Loucy (cell line): ENCODE data around the gene CCDC88C.

Source experiments
- H2AFZ ChIP-seq: fragments of 200-600 bp; sonication (generic); 2 replicates; pipeline ENCODE4 v1.6.0; 2016; ENCODE audit warnings: antibody characterized with exemption, mild to moderate bottlenecking, low read length, moderate library complexity
- H3F3A ChIP-seq: fragments of 200-600 bp; 2 replicates; pipeline ENCODE4 v1.6.0; 2016; ENCODE audit warnings: antibody characterized with exemption, low read depth, mild to moderate bottlenecking
- H3K27me3 ChIP-seq: fragments of 200-600 bp; sonication (generic); 2 replicates; pipeline ENCODE4 v1.6.1; 2014; ENCODE audit warnings: low read length, mild to moderate bottlenecking; ENCODE audit not compliant: insufficient read depth, poor library complexity, severe bottlenecking
- H3K36me3 ChIP-seq: fragments of 200-600 bp; sonication (generic); 2 replicates; pipeline ENCODE4 v1.6.1; 2016; ENCODE audit warnings: low read length; ENCODE audit not compliant: insufficient read depth
- H3K4me1 ChIP-seq: fragments of 200-600 bp; sonication (generic); 2 replicates; pipeline ENCODE4 v1.5.1; 2014; ENCODE audit warnings: low read length, mild to moderate bottlenecking; ENCODE audit not compliant: insufficient read depth, poor library complexity, severe bottlenecking
- H3K4me2 ChIP-seq: fragments of 200-600 bp; sonication (generic); 2 replicates; pipeline ENCODE4 v1.6.0; 2014; ENCODE audit warnings: antibody characterized with exemption, low read length, low read depth, mild to moderate bottlenecking; ENCODE audit not compliant: poor library complexity, severe bottlenecking
- H3K4me3 ChIP-seq: fragments of 200-600 bp; sonication (generic); 2 replicates; pipeline ENCODE4 v1.5.1; 2014; ENCODE audit warnings: low read length, mild to moderate bottlenecking, mixed read lengths; ENCODE audit not compliant: poor library complexity, severe bottlenecking
- H3K79me2 ChIP-seq: fragments of 200-600 bp; sonication (generic); 2 replicates; pipeline ENCODE4 v1.6.1; 2014; ENCODE audit warnings: low read length; ENCODE audit not compliant: insufficient read depth
- H3K9ac ChIP-seq: fragments of 200-600 bp; sonication (generic); 2 replicates; pipeline ENCODE4 v1.6.0; 2014; ENCODE audit warnings: mild to moderate bottlenecking, low read depth, low read length, moderate library complexity; ENCODE audit not compliant: poor library complexity, severe bottlenecking
- H3K9me2 ChIP-seq: fragments of 200-600 bp; sonication (generic); replicated peaks from 2 replicates; pipeline ENCODE4 v1.6.1; 2016; ENCODE audit warnings: low read depth, low read length, mixed read lengths
- H3K9me3 ChIP-seq: fragments of 200-600 bp; sonication (generic); 2 replicates; pipeline ENCODE4 v1.6.1; 2014; ENCODE audit warnings: mild to moderate bottlenecking, antibody characterized with exemption, low read length, low read depth; ENCODE audit not compliant: insufficient read depth
- H4K20me1 ChIP-seq: fragments of 200-600 bp; sonication (generic); 2 replicates; pipeline ENCODE4 v1.6.0; 2014; ENCODE audit warnings: antibody characterized with exemption, low read length, mild to moderate bottlenecking; ENCODE audit not compliant: insufficient read depth, poor library complexity, severe bottlenecking
- EZH2phosphoT487 ChIP-seq: fragments of 200-600 bp; IDR thresholded peaks from 2 replicates; pipeline ENCODE4 v1.6.1; 2018; ENCODE audit warnings: antibody characterized with exemption, mild to moderate bottlenecking, moderate library complexity, borderline replicate concordance
- TF ChIP-seq, protein P1 (sequence below): fragments of 200-600 bp; sonication (generic); conservative IDR thresholded peaks from 2 replicates; pipeline ENCODE4 v1.5.1; 2014; ENCODE audit warnings: mild to moderate bottlenecking, antibody characterized with exemption, low read length

CCDC88C gene

DNA sequence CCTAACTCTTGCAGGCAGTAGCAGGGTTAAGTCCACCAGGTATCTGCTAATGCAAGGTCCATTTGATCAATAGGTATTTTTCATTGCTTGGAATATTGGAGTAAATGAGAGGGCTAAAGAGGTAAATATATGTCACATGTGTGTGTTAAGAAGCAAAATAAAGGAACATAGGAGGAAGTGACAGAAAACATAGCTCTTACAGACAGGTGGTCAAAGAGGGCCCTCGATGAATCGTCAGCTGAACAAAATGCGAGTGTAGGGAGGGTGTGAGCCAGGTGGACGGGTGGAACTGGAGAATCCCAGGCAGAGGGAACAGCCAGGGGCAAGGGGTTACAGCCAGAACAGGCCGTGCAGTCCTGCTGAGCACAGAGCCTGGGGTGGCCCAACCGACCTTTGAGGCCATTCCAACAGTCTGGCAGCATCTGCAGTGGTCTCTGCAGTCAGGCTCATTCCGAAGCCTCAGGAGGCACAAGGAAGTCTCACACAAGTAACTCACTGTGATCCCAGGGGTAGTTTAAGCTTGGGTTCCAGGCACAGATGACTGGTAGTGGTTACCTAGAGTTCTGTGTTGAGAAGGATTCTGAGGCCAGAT lies 43.2 kb downstream of the CCDC88C start:
- H3K36me3 ChIP-seq = peaks cover 14% of the 10 kb centered on the region; the same call in 1 of the 2 replicates
- H3K4me2 ChIP-seq = peak overlapping the region; percentile 76
- no peaks in the 10 kb centered on the region for H3K9me3 ChIP-seq
- H3K4me1 ChIP-seq = peaks cover 76% of the 10 kb centered on the region
- H3K9ac ChIP-seq = peak overlapping the region; percentile 32
- H3K9me2 ChIP-seq = no peaks in the 10 kb centered on the region
- H3K27me3 ChIP-seq = no peaks in the 10 kb centered on the region
- no peak for TF ChIP-seq EZH2phosphoT487
- TF ChIP-seq, protein P1, sequence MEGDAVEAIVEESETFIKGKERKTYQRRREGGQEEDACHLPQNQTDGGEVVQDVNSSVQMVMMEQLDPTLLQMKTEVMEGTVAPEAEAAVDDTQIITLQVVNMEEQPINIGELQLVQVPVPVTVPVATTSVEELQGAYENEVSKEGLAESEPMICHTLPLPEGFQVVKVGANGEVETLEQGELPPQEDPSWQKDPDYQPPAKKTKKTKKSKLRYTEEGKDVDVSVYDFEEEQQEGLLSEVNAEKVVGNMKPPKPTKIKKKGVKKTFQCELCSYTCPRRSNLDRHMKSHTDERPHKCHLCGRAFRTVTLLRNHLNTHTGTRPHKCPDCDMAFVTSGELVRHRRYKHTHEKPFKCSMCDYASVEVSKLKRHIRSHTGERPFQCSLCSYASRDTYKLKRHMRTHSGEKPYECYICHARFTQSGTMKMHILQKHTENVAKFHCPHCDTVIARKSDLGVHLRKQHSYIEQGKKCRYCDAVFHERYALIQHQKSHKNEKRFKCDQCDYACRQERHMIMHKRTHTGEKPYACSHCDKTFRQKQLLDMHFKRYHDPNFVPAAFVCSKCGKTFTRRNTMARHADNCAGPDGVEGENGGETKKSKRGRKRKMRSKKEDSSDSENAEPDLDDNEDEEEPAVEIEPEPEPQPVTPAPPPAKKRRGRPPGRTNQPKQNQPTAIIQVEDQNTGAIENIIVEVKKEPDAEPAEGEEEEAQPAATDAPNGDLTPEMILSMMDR = no peak
- peaks cover 89% of the 10 kb centered on the region for H4K20me1 ChIP-seq
- no peak overlapping the region for H2AFZ ChIP-seq
- H3K4me3 ChIP-seq = peak overlapping the region; percentile 64
- peaks cover 10% of the 10 kb centered on the region; the same call in 1 of the 2 replicates for H3F3A ChIP-seq
- peaks cover 89% of the 10 kb centered on the region for H3K79me2 ChIP-seq

DNA sequence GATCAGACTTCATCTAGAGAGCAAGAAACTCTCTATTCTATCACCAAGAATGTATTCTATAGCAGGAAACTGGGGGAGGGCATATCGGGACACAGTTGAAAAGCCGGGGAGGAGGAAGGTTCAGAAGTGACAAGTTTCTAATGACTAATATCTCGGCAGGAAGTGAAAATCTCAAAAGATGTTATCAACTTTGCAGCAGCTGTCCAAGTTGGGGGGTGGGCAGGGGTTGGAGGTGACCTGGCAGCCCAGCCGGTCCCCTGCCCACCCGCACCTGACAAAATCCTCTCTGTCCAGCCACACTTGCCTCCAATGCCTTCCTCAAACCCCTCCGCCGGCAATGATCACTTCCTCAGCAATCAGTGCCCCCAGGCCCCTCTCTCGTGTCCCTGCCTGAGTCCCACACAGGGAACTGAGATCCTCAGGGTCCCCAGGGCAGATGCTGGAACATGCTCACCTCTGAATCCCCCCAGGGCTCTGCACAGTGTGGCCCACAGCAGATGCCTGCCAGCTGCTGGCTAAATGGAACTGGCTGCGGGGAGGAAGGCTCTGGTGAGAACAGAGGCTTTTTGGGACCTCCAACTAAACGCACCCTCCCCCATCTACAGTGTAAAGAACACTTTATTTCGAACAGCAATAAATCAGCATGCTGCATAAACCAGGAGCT lies 43.9 kb downstream of the CCDC88C start:
- Histone ChIP-seq H3K4me2 (peak overlapping the region; percentile 76), H2AFZ (no peak overlapping the region), H3K79me2 (peaks cover 89% of the 10 kb centered on the region), H3K27me3 (no peaks in the 10 kb centered on the region), H3K9me2 (no peaks in the 10 kb centered on the region), H3K4me3 (peak overlapping the region; percentile 64), H3K4me1 (peaks cover 79% of the 10 kb centered on the region), H3F3A (peaks cover 10% of the 10 kb centered on the region; the same call in 1 of the 2 replicates), H3K36me3 (peaks cover 8% of the 10 kb centered on the region; the same call in 1 of the 2 replicates), H3K9ac (peak overlapping the region; percentile 32), H3K9me3 (no peaks in the 10 kb centered on the region), H4K20me1 (peaks cover 86% of the 10 kb centered on the region)
- TF ChIP-seq, protein P1 = no peak
- TF ChIP-seq EZH2phosphoT487 = no peak

DNA sequence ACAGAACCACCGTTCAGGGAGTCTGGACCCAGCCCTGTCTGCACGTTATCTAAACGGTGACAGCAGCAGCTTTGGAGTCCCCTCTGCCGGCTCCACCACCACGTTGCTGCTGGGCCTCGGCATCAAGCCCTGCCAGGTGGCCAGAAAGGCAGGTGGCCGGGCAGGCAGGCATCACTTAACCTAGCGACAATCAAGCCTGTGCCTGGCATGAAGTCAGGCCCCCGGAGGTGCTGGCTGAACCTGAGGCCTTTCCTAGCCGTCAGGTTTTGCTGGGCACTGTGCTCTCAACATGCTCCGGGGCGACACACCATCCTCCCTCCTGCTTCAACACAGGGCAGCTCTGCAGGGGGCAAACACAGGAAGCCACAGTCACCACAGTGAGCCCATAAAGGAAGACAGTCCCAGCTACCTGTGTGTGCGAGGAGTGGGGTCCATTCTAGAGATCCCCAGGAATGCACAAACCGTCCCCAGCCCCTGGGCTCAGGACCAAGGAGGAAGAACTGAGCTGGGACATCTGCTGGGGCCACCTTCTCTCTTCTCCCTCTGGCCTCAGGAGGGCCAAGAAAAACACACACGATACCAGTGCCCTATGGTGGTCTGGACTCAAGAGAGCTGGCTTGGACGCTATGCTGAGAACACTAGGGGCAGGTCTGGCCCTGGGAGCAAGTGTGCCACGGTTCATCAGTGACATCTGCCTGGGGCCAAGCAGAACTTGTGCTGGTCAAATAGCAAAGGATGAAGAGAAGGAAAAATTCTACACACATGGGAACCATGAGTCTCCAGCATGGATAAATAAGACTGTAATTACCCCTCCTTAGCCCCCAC lies 44.7 kb downstream of the CCDC88C start:
- Histone ChIP-seq H3F3A (peaks cover 10% of the 10 kb centered on the region; the same call in 1 of the 2 replicates), H4K20me1 (peaks cover 86% of the 10 kb centered on the region), H3K9ac (peak overlapping the region; percentile 32), H3K4me3 (peak overlapping the region; percentile 64), H3K79me2 (peaks cover 89% of the 10 kb centered on the region), H3K9me3 (no peaks in the 10 kb centered on the region), H3K4me2 (peak overlapping the region; percentile 76), H3K4me1 (peaks cover 79% of the 10 kb centered on the region), H3K36me3 (peaks cover 4% of the 10 kb centered on the region; the same call in 1 of the 2 replicates), H2AFZ (no peak overlapping the region), H3K9me2 (no peaks in the 10 kb centered on the region), H3K27me3 (no peaks in the 10 kb centered on the region)
- TF ChIP-seq, protein P1 = 0 out of 2 replicates have a peak, but pooled peaks have one; percentile 12
- no peak for TF ChIP-seq EZH2phosphoT487
